ENCODE results near the gene AVEN. TPM values are rescaled to one million over a fixed set of nuclear protein-coding genes. Genes with fewer than 3 reads are reported as not detected.
A peak's percentile ranks its signal among the peaks of the same experiment; 100 is the strongest.

Gene AVEN, protein sequence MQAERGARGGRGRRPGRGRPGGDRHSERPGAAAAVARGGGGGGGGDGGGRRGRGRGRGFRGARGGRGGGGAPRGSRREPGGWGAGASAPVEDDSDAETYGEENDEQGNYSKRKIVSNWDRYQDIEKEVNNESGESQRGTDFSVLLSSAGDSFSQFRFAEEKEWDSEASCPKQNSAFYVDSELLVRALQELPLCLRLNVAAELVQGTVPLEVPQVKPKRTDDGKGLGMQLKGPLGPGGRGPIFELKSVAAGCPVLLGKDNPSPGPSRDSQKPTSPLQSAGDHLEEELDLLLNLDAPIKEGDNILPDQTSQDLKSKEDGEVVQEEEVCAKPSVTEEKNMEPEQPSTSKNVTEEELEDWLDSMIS
- 62.7 and 77.4 TPM in 2 replicates for total RNA-seq (2014; rRNA removed; shearing (Covaris generic))

DNA sequence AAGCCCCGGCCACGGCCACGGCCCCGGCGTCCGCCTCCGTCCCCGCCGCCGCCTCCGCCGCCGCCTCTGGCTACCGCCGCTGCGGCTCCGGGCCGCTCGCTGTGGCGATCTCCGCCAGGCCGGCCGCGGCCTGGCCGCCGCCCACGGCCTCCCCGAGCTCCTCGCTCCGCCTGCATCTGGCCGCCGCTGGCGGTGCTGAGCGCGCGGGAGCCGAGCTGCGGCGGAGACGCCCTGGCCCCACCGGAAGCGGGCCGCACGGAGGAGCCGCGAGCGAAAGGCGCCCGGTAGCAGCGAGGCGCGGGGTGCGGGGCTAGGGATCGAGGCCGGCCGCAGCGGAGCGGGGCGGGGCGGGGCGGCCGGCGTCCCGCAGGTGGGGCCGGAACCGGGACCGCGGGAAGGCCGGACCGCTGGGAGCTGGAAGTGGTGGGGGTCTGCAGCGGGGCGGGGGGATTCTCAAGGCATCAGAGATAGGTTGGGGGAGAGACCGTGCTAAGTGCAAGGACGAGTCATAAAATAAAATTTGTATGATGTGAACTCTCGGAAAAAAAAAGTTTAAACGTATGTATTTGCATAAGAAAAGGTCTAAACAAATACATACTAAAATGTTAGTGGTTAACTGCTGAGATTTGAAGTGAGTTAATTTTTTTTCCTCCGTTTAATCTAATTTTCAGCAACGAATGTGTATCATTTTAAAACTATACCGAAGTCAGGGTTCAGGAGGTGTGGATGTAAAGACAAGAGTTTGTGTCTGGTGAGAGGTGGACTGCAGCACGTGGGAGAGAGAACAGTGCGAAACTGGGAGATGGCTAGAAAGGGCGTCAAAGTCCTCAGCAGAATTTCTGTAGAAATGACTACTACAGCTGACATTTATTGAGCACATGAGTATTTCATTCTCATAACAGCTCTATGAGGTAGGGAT, at the start of gene AVEN:
Gene AVEN, minus strand, starts transcription at position 334 of the 919 bp plus-strand sequence. Its CDS starts 158 bp downstream, at position 176.
- peaks cover 8% of the 10 kb centered on the region; the same call in 1 of the 2 replicates for H3K9me3 ChIP-seq (replicated peaks)
- H3K4me3 ChIP-seq, result peak within 1 kb of the TSS; percentile 90
- H3K36me3 ChIP-seq, result peaks cover 10% of the 10 kb centered on the region
- H3K27ac ChIP-seq, result peak within 1 kb of the TSS; percentile 95
- no peak for DNase-seq (ENCODE audit: low read depth in 1 of 2, low spot score in 2 of 2)
- H3K27me3 ChIP-seq (replicated peaks), result no peaks in the 10 kb centered on the region
- peaks cover 20% of the 10 kb centered on the region for H3K4me1 ChIP-seq (replicated peaks)

GRCh38 chr15:34085746-34086145, 46.7 kb upstream of the AVEN start:
- no peaks in the 10 kb centered on the region for H3K9me3 ChIP-seq (replicated peaks)
- no peak for DNase-seq (ENCODE audit: low read depth in 1 of 2, low spot score in 2 of 2)
- no peak overlapping the region for H3K27ac ChIP-seq
- H3K4me3 ChIP-seq, result no peak overlapping the region
- no peaks in the 10 kb centered on the region for H3K4me1 ChIP-seq (replicated peaks)
- no peaks in the 10 kb centered on the region for H3K27me3 ChIP-seq (replicated peaks)
- H3K36me3 ChIP-seq, result peaks cover 76% of the 10 kb centered on the region

GRCh38 chr15:34084086-34084485, 45.1 kb upstream of the AVEN start:
- H3K36me3 ChIP-seq, result peaks cover 60% of the 10 kb centered on the region
- H3K27me3 ChIP-seq (replicated peaks), result no peaks in the 10 kb centered on the region
- no peak overlapping the region for H3K27ac ChIP-seq
- no peaks in the 10 kb centered on the region for H3K4me1 ChIP-seq (replicated peaks)
- no peaks in the 10 kb centered on the region for H3K9me3 ChIP-seq (replicated peaks)
- DNase-seq (ENCODE audit: low read depth in 1 of 2, low spot score in 2 of 2), result no peak
- H3K4me3 ChIP-seq, result no peak overlapping the region

- Histone ChIP-seq H3K9me3 (replicated peaks) (no peaks in the 10 kb centered on the region), H3K4me3 (no peak overlapping the region), H3K36me3 (peaks cover 25% of the 10 kb centered on the region), H3K4me1 (replicated peaks) (no peaks in the 10 kb centered on the region), H3K27ac (no peak overlapping the region), H3K27me3 (replicated peaks) (no peaks in the 10 kb centered on the region)
- no peak for DNase-seq (ENCODE audit: low read depth in 1 of 2, low spot score in 2 of 2)
Measured at GRCh38 chr15:34079904-34080303, 40.9 kb upstream of the AVEN start.

DNA sequence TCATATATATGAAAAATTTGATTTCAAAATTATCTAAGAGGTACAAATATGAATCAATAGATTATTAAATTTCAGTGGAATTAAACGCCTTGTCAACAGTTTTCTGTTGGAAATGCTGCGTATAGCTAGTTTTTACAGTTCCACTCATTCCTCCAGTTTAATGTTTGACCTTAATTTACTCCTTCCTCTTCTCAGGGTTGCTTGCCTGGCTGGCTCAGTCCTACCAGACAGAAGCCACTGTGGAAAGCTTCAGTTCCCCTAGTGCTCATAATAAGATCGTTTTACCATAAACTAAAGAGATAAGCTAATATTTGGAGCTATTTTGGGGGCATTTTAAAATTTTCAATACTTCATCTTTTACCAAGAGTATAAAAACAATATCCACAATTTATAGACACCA, 39.9 kb upstream of the AVEN start:
- no peak overlapping the region for H3K4me3 ChIP-seq
- no peak overlapping the region for H3K27ac ChIP-seq
- no peaks in the 10 kb centered on the region for H3K9me3 ChIP-seq (replicated peaks)
- peaks cover 18% of the 10 kb centered on the region for H3K36me3 ChIP-seq
- H3K4me1 ChIP-seq (replicated peaks), result no peaks in the 10 kb centered on the region
- no peaks in the 10 kb centered on the region for H3K27me3 ChIP-seq (replicated peaks)
- no peak for DNase-seq (ENCODE audit: low read depth in 1 of 2, low spot score in 2 of 2)

DNA sequence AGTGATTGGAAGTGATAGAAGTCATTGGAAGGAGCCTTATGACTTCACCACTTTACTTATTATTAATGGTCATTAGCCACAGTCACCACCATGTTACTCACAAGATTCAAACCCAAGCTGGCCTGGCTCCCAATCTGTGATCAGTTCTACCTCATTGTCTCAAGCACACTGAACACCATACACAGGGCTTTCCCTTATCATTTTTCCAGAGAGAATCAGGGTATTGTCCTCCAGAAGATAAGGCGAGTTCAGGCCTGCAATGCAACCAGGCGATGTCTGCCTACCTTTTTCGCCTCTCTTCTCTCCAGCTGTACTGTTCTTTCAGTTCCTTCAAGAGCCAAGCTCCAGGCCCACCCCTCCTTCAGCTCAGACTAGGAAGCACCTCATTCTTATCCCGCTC, 37.8 kb upstream of the AVEN start:
- Histone ChIP-seq H3K4me1 (replicated peaks) (no peaks in the 10 kb centered on the region), H3K27me3 (replicated peaks) (no peaks in the 10 kb centered on the region), H3K27ac (no peak overlapping the region), H3K4me3 (no peak overlapping the region), H3K36me3 (no peaks in the 10 kb centered on the region; the same call in 1 of the 2 replicates), H3K9me3 (replicated peaks) (no peaks in the 10 kb centered on the region)
- no peak for DNase-seq (ENCODE audit: low read depth in 1 of 2, low spot score in 2 of 2)

GRCh38 chr15:34070003-34070402, 31.0 kb upstream of the AVEN start:
- H3K4me1 ChIP-seq (replicated peaks), result no peaks in the 10 kb centered on the region
- no peaks in the 10 kb centered on the region for H3K9me3 ChIP-seq (replicated peaks)
- H3K4me3 ChIP-seq, result no peak overlapping the region
- no peaks in the 10 kb centered on the region for H3K36me3 ChIP-seq
- no peak overlapping the region for H3K27ac ChIP-seq
- H3K27me3 ChIP-seq (replicated peaks), result no peaks in the 10 kb centered on the region
- no peak for DNase-seq (ENCODE audit: low read depth in 1 of 2, low spot score in 2 of 2)

GRCh38 chr15:34065941-34066340, 26.9 kb upstream of the AVEN start:
- no peaks in the 10 kb centered on the region for H3K36me3 ChIP-seq
- H3K9me3 ChIP-seq (replicated peaks), result no peaks in the 10 kb centered on the region
- no peaks in the 10 kb centered on the region for H3K4me1 ChIP-seq (replicated peaks)
- no peak overlapping the region for H3K27ac ChIP-seq
- H3K4me3 ChIP-seq, result no peak overlapping the region
- no peak for DNase-seq (ENCODE audit: low read depth in 1 of 2, low spot score in 2 of 2)
- H3K27me3 ChIP-seq (replicated peaks), result no peaks in the 10 kb centered on the region

- no peak for DNase-seq (ENCODE audit: low read depth in 1 of 2, low spot score in 2 of 2)
- H3K4me3 ChIP-seq, result no peak overlapping the region
- no peaks in the 10 kb centered on the region for H3K27me3 ChIP-seq (replicated peaks)
- H3K9me3 ChIP-seq (replicated peaks), result no peaks in the 10 kb centered on the region
- no peaks in the 10 kb centered on the region for H3K36me3 ChIP-seq
- no peak overlapping the region for H3K27ac ChIP-seq
- no peaks in the 10 kb centered on the region for H3K4me1 ChIP-seq (replicated peaks)
Measured at GRCh38 chr15:34065261-34065660, 26.3 kb upstream of the AVEN start.

GRCh38 chr15:34064438-34064837, 25.4 kb upstream of the AVEN start:
- Histone ChIP-seq H3K9me3 (replicated peaks) (no peaks in the 10 kb centered on the region), H3K27me3 (replicated peaks) (no peaks in the 10 kb centered on the region), H3K4me1 (replicated peaks) (no peaks in the 10 kb centered on the region), H3K36me3 (no peaks in the 10 kb centered on the region), H3K4me3 (no peak overlapping the region), H3K27ac (no peak overlapping the region)
- DNase-seq (ENCODE audit: low read depth in 1 of 2, low spot score in 2 of 2), result no peak

DNA sequence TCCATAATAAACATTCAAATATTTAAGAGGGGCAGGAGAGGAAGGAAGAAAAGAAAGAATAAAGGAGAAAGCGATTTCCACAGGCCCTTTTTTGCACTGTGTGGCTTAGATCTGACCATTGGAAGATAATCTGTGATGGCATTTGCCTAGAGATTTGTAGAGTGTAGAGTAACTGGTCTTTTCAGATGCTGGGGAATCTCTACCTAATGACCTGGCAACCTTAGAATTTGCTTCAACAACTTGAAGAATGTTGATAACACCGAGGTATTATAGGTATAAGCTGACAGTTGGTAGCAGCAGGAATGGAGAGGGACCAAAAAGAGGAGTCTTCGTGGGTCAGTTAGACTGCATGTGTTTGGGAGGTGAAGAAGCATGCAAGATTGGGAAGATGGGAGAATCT, 20.9 kb upstream of the AVEN start:
- no peak overlapping the region for H3K4me3 ChIP-seq
- H3K36me3 ChIP-seq, result no peaks in the 10 kb centered on the region
- no peaks in the 10 kb centered on the region for H3K9me3 ChIP-seq (replicated peaks)
- no peak for DNase-seq (ENCODE audit: low read depth in 1 of 2, low spot score in 2 of 2)
- H3K27ac ChIP-seq, result no peak overlapping the region
- H3K27me3 ChIP-seq (replicated peaks), result no peaks in the 10 kb centered on the region
- H3K4me1 ChIP-seq (replicated peaks), result peaks cover 28% of the 10 kb centered on the region

GRCh38 chr15:34059476-34059875, 20.5 kb upstream of the AVEN start:
- Histone ChIP-seq H3K36me3 (no peaks in the 10 kb centered on the region), H3K4me1 (replicated peaks) (peaks cover 28% of the 10 kb centered on the region)
- no peak for DNase-seq (ENCODE audit: low read depth in 1 of 2, low spot score in 2 of 2)

GRCh38 chr15:34056911-34057310, 17.9 kb upstream of the AVEN start:
- Histone ChIP-seq H3K4me1 (replicated peaks) (peaks cover 28% of the 10 kb centered on the region), H3K36me3 (no peaks in the 10 kb centered on the region), H3K27me3 (replicated peaks) (no peaks in the 10 kb centered on the region), H3K27ac (peak overlapping the region; percentile 88), H3K4me3 (no peak overlapping the region), H3K9me3 (replicated peaks) (no peaks in the 10 kb centered on the region)
- peak in 1 of 2 experiments; percentile 36 for DNase-seq (ENCODE audit: low read depth in 1 of 2, low spot score in 2 of 2)

More at GRCh38 chr15:34059476-34059875, 20.5 kb upstream of the AVEN start:
- Histone ChIP-seq H3K9me3 (replicated peaks) (no peaks in the 10 kb centered on the region), H3K27ac (no peak overlapping the region), H3K27me3 (replicated peaks) (no peaks in the 10 kb centered on the region), H3K4me3 (no peak overlapping the region)

Data from SJSA1 (cell line).